NCI-H748 treated with DMSO at 0.1 percent for 48 hours (cell line): ENCODE data around the gene KCNQ1.

Experiments used
- DNase-seq: peaks from one replicate; lab custom pipeline; 2025; lab: John Stamatoyannopoulos, UW

KCNQ1 gene

GRCh38 chr11:2796508-2797113, 351.8 kb downstream of the KCNQ1 start:
- DNase-seq, result no peak

DNA sequence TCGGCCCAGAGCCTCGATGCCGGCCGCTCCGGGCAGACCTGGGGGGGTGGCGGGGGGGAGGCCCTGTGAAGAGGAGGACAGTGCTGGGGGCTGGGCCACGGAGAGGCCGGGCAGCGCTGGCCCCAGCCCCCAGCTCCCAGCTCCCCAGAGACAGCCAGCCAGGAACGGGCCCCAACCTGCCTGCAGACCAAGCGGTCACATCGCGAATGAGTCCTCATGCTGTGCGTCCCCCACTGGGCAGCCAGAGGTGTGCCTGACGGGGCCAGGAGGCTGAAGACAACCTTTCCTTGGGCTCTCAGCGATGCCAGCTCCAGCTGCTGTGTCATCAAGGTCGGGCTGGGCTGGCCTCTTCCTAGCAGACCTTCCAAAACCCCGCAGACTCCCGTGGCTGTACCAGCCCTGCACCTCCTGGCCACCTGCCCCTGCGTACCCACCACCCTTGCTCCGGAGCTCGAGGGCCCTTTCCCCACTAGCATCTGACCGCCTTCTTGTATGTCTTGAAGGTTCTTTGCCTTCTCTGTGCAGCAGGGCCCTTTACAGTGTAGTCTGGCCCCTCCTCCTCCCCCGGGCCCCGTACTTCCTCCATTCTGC, 352.4 kb downstream of the KCNQ1 start:
- DNase-seq, result no peak

GRCh38 chr11:2797741-2798361, 353.0 kb downstream of the KCNQ1 start:
- DNase-seq, result no peak

DNA sequence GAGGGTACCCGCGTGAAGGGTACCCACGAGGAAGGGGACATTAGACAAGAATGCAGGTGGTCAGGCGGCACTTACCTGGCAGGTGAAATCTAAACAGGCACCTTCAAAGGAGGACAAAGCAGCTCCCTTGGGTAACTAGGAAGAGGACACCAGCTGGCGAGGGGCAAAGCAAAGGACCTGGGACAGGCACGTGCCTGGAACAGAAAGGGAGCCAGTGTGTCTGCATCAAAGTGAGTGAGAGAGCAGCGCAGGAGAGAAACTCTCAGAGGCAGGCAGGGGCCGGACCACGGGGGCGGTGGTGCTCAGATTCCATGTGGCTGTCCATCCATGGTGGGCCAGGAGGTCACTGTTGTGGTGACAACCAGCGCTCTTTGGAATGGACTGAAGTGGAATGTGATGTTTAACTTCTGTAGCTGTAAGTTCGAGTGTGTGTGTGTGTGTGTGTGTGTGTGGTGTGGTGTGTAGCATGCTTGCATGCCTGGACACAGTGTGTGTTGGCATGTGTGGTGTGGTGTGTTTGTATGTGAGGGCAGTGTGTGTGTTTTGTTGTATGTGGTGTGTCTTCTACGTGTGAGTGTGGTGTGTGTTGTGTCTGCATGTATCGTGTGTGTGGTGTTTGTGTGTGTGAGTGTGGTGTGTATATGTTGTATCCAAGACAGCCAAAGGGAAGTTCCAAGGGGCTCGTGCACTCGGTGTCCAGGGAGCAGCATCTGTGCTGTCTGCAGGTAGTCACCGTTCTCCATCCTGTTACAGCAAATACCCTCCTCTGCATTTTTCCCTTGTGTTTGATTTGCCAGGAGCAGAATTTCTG, 354.3 kb downstream of the KCNQ1 start:
- no peak for DNase-seq

DNA sequence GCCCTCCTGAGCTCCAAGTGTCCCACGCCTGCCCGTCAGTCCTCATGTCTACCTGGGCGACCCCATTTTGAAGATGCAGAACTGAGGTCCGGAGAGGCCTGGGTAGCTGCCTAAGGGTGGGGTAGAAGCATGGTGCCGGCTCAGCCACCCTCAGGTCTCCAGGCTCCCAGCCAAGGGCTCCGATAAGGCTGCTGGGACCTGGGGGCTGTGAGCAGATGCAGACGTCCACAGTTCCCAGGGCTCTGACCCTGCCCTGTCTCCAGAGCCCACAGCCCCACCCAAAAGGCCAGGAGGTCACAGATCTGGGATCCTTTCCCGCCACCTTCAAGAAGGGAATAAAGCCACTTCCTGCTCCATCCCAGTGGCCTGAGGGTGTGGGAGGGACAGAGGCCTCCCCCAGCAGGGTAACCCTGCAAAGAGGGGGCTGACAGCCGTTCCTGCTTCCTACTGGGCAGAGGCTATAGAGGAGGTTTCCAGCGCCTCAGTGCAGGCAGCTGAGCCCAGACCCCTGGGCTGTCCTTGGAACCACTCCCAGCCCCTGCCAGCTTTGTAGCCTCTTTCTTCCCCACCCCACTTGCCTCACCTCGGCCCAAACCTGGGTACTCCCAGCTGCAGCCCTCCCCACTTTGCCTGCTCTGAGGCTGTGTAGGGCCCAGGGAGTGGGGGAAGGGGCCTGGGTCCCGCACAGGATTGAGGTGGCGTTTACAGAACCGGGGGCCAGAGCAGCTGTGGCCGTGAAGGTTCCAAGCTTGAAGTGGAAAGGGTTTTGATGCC, 355.3 kb downstream of the KCNQ1 start:
- DNase-seq, result no peak

GRCh38 chr11:2800655-2801531, 356.1 kb downstream of the KCNQ1 start:
- DNase-seq, result no peak

GRCh38 chr11:2801711-2802388, 357.0 kb downstream of the KCNQ1 start:
- no peak for DNase-seq

DNA sequence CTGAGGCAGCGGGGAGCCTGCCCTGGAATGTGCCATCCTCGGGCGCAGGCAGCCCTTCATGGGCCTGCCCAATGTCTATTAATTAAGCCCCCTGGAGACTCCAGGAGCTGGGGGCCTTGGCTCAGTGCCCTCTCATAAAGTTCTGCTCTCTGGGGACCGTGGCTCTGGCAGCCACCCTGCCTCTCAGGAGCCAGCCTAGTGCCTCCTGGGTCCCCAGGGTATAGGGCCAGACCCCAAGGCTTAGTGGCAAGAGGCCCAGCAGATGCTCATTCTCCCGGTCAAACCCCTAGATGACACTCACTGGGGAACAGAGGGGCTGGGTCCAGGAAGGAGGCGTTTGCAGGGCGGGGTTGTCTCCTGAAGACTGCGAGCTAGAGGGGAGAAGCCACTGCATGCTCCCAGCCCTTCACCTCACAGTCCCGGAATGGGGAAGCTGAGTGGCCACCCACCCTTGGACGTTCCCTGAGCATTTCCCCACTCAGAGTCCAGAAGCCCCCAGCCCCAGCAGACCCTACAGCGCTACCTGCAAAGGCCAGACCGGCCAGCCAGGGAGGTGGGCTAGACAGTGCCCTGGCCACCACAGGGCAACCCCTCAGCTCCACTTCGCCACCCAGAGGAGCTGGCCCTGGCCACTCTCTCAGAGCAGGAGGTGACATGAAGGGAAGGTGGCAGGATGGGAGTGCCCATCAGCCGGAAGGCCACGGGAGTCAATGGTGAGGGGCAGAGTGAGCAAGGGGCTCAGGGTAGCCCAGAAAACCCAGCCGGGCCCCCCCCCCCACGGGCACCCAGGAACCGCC, 357.8 kb downstream of the KCNQ1 start:
- DNase-seq, result no peak

GRCh38 chr11:2803186-2804091, 358.6 kb downstream of the KCNQ1 start:
- DNase-seq, result no peak

DNA sequence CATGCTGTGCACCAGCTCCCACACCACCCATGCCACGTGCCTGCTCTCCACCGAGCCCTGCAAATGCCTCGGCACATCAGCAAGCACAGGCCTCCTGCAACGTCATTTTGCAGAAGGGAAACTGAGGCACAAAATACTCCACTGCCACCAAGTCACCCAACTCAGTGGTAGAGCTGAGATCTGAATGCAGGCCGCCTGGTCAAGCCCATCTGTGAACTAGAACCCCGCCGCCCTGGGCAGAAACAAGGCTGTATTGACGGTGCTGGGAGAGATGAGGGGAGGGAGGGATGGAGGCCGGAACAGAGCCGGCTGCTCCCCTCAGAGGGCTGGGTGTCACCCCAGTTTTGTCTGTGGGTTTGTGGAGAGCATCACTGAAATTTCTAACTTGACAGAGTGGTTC, 359.4 kb downstream of the KCNQ1 start:
- no peak for DNase-seq

DNA sequence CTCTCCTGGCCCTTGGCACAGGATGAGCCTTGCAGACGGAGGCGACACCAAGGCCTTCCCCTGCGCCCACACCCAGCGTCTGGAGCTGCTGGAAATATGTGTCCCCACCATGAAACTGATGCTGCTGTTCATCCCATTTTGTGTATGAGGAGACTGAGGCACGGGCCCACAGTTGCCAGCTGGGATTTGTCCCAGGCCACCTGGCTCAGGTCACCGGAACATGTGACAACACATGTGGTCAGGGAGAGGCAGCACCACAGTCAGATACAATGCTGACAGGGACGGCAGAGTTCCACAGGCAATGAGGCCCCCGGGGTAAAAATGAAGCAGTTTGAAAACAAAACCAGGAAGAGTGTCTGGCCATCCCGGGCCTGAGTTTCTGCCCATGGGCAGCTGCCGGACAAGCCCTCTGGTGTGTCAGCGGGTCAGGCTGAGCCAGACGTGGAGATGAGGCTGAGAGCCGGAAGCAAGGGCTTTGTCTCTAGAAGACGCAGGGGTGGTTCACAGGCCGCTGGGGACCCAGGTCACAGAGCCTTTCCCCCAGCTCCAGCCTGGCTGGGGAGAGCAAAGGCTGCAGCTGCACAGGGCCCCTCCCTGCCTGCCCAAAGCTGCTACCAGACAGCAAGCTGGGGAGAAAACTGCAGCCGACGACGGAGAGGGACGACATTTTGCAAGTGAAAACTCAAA, 360.0 kb downstream of the KCNQ1 start:
- no peak for DNase-seq

DNA sequence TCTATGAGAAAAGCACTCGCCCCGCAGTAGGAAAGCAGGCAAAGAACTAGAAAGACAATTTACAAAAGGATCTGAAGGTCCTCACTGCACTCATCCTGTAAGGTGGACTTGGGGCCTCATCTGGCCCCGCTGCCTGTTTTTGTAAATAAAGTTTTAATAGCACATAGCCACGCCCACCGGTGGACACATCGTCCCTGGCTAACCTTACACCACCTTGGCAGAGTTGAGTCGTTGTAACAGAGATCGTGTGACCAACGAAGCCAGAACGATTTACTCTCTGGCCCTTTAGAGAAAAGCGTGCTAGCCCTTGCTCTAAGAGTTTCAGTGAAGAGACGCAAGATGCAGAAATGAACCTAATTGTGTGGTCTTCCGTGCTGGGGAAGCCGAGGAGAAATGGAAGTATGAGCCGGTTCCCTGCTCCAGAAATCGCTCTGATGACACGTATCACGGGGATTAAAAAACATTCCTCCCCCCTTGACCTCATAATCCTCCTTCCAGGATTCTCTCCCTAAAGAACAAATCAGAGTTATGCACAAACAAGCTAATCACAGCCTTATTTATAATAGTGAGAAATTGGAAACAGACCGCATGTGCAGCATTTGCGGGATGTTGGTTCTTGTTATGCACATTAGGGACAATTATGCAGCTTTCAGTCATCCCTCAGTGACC, 360.7 kb downstream of the KCNQ1 start:
- DNase-seq, result no peak

DNA sequence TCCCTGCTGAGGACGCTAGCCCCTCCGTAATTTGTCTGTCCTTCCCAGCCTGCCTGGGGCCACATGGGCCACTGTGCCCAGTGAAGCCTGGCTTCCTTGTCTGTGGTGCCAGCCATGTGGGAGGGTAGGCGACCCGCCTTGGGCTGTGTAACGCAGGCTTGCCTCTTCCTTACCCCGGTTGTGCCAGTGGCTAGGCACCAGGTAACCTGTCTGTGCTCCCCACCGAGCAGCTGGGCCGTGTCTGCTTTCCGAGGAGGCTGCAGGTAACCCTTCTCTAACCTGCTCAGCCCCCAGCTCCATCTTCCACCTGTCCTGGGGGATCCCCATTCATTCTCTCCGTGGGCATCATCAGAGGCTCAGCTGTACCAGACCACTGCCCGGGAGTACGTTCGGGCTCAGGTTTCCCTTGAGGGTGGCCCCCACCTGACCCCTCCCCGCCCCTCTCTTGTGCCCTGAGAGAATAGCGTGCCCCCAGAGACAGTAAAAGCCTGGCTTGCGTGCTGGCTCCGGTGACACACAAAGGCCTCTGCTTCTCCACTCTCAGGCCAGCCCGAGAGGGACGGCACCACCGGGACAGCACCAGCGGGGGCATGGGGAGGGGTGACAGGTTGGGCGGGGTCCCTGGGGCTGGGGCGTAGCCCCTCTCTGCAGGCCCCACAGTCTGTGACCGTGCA, 361.7 kb downstream of the KCNQ1 start:
- no peak for DNase-seq

- DNase-seq, result no peak
These were observed 362.3 kb downstream of the KCNQ1 start for GRCh38 chr11:2807025-2807681.

- DNase-seq, result no peak
These were observed 363.0 kb downstream of the KCNQ1 start for GRCh38 chr11:2807801-2808241.
